ENCODE results near the gene GASK1A. TPM values are rescaled to one million over a fixed set of nuclear protein-coding genes. Genes with fewer than 3 reads are reported as not detected.

Gene GASK1A
- total RNA-seq, 1 donor from 2014 or later: 10.6 TPM

DNA sequence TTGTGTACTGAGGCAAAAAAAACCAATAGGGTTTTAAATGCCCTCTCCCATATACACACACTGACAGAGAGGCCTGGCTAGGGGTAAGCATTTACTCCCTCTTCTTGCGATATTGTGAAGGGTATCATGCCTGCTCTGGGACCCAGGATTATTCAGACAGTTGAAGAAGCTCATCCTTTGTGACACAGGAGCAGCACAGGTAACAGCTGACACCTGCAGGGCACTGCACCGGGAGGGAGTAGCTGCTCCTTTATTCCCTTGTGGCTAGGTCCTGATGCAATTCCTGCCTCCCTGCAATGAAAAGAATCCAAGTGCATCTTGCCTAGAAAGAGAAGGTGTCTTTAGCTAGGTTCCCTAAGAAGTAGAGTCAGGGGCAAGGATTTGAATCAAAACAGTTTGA lies 103.3 kb downstream of the GASK1A start:
- Histone ChIP-seq H3K27me3 (no peaks in the 10 kb centered on the region), H3K4me3 (no peak overlapping the region), H3K4me1 (no peaks in the 10 kb centered on the region), H3K36me3 (peaks cover 4 to 22% of the 10 kb centered on the region in 2 donors), H3K27ac (no peak overlapping the region), H3K9me3 (no peaks in the 10 kb centered on the region)
- intact Hi-C loops (cut with DNase I): no loop called here
- peak in 1 of 2 donors; percentile 56 for DNase-seq (ENCODE audit: extremely low spot score in 2 of 2)
- TF ChIP-seq POLR2A (IDR thresholded peaks at IDR 0.05): no peak
- TF ChIP-seq, protein P1, sequence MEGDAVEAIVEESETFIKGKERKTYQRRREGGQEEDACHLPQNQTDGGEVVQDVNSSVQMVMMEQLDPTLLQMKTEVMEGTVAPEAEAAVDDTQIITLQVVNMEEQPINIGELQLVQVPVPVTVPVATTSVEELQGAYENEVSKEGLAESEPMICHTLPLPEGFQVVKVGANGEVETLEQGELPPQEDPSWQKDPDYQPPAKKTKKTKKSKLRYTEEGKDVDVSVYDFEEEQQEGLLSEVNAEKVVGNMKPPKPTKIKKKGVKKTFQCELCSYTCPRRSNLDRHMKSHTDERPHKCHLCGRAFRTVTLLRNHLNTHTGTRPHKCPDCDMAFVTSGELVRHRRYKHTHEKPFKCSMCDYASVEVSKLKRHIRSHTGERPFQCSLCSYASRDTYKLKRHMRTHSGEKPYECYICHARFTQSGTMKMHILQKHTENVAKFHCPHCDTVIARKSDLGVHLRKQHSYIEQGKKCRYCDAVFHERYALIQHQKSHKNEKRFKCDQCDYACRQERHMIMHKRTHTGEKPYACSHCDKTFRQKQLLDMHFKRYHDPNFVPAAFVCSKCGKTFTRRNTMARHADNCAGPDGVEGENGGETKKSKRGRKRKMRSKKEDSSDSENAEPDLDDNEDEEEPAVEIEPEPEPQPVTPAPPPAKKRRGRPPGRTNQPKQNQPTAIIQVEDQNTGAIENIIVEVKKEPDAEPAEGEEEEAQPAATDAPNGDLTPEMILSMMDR (IDR thresholded peaks at IDR 0.05): no peak

DNA sequence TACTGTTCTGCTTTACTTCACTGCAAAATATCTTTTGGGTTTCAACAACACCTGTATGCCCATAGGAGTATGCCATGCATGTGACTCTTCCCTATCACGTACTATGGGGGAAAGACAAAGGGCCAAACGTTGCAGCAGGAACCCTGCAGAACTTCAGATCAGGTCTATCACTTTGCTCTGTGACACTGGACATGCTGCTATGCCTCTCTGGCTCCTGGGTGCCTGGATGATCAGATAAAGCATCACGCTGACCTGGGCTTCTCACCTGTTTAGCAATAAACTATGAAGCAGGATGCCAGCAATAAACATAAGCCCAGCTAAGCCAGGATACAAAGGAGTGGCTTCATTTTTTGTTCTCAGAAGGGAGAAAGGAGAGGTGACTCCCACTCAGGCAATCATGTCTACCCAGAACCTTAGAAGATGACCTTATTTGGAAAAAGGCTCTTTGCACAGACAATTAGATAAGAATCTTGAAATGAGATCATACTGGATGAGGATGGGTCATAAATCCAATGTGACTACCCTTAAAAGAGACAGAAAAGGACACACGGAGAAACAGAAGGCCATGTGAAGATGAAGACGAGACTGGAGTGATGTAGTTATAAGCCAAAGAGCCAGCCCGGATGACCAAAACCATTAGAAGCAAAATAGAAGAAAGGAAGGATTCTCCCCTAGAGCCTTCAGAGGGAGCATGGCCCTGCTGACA lies 107.5 kb downstream of the GASK1A start:
- intact Hi-C loops (cut with DNase I): loop anchor here (5.0 kb wide), 1 partner anchor 104 kb away; no protein-coding TSS in a partner anchor
- DNase-seq (ENCODE audit: extremely low spot score in 2 of 2): peak; percentile 16 to 65

DNA sequence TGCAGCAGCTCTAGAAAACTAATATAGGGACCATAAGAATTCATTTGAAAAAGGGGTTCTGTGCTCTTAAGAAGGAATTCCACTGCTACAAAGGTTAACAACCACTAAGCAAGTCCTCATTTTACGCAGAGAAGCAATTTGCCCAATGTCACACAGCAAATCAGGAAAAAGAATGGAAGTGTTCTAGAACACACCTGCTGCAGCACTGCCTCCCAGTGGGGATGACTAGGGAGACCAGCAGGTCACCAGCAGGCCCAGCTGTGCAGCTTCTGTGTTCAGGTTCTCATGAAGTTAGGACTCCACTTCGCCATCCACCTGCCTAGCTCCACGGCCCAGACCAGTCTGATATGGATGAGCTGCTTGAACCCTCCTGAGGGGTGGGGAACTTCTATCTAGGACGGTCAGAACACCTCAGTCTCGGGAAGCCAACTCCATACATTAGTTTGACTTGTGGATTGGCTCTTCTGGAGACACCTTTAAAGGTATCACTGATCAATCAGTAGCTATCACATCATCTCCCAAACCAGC lies 108.2 kb downstream of the GASK1A start:
- intact Hi-C loops (cut with DNase I): loop anchor here (5.0 kb wide), 1 partner anchor 105 kb away; no protein-coding TSS in a partner anchor
- Histone ChIP-seq H3K36me3 (no peaks in the 10 kb centered on the region), H3K27ac (no peak overlapping the region), H3K9me3 (no peaks in the 10 kb centered on the region), H3K4me3 (no peak overlapping the region), H3K27me3 (no peaks in the 10 kb centered on the region), H3K4me1 (no peaks in the 10 kb centered on the region)
- TF ChIP-seq POLR2A (IDR thresholded peaks at IDR 0.05) (no peak), POLR2AphosphoS5 (IDR thresholded peaks at IDR 0.05; ENCODE audit: insufficient read depth in 1 of 2, low read depth in 1 of 2) (no peak)
- TF ChIP-seq, protein P1 (IDR thresholded peaks at IDR 0.05): no peak
- peak; percentile 40 to 82 for DNase-seq (ENCODE audit: extremely low spot score in 2 of 2)

More for the DNA sequence above, 107.5 kb downstream of the GASK1A start:
- no peaks in the 10 kb centered on the region for H3K27me3 ChIP-seq
- no peak overlapping the region for H3K4me3 ChIP-seq
- TF ChIP-seq POLR2A (IDR thresholded peaks at IDR 0.05) (no peak), POLR2AphosphoS5 (IDR thresholded peaks at IDR 0.05; ENCODE audit: insufficient read depth in 1 of 2, low read depth in 1 of 2) (peak in 1 of 2 donors; percentile 28)
- TF ChIP-seq, protein P1 (IDR thresholded peaks at IDR 0.05): no peak
- H3K27ac ChIP-seq: no peak overlapping the region
- no peaks in the 10 kb centered on the region for H3K4me1 ChIP-seq
- no peaks in the 10 kb centered on the region for H3K36me3 ChIP-seq
- no peaks in the 10 kb centered on the region for H3K9me3 ChIP-seq

DNA sequence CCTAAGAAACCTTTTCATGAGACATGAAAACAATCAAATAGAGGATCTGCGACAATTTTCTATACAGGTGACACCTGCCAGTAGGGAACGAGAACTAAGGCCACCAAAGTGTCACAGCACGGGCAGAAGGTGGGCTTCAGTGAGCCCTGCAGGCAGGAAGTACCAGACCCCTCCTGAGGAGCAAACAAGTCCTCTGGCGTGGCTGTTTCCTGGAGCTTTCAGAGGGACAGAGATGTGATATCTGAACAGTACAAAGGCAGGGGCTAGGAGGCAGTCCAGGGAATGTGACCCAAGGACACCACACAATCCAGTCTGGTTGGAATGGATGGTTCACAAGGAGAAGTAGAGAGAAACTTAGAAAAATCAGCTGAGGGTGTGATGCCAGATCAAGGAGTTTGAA lies 110.0 kb downstream of the GASK1A start:
- no peaks in the 10 kb centered on the region for H3K9me3 ChIP-seq
- intact Hi-C loops (cut with DNase I): loop anchor here (5.0 kb wide), 1 partner anchor 107 kb away; no protein-coding TSS in a partner anchor
- DNase-seq (ENCODE audit: extremely low spot score in 2 of 2): peak; percentile 54 to 77
- H3K27ac ChIP-seq: no peak overlapping the region
- TF ChIP-seq, protein P1 (IDR thresholded peaks at IDR 0.05): no peak
- TF ChIP-seq POLR2A (IDR thresholded peaks at IDR 0.05) (no peak), POLR2AphosphoS5 (IDR thresholded peaks at IDR 0.05; ENCODE audit: insufficient read depth in 1 of 2, low read depth in 1 of 2) (no peak)
- H3K4me1 ChIP-seq: peaks cover 6% of the 10 kb centered on the region
- no peaks in the 10 kb centered on the region for H3K27me3 ChIP-seq
- H3K36me3 ChIP-seq: no peaks in the 10 kb centered on the region
- no peak overlapping the region for H3K4me3 ChIP-seq

DNA sequence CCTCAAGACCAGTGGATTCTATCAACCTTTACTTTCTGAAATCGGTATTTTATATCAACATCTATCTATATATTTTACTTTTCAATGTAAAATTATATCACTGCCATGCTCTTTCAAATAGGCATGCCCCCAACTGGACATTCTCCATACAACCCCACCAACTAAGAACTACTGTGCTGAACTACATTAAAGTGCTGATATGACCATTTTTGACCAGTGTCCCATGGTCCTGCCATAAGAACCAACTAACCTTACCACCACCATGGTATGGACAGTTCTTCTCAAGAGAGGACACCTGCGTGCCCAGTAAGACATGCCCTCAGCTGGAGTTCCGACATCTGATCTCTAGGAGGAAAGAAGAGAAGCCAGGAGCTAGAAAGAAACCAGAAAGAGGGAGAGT lies 111.1 kb downstream of the GASK1A start:
- H3K27ac ChIP-seq: no peak overlapping the region
- H3K27me3 ChIP-seq: no peaks in the 10 kb centered on the region
- H3K9me3 ChIP-seq: no peaks in the 10 kb centered on the region
- intact Hi-C loops (cut with DNase I): no loop called here
- no peak overlapping the region for H3K4me3 ChIP-seq
- no peaks in the 10 kb centered on the region for H3K36me3 ChIP-seq
- H3K4me1 ChIP-seq: peaks cover 6% of the 10 kb centered on the region
- DNase-seq (ENCODE audit: extremely low spot score in 2 of 2): peak; percentile 4 to 20
- TF ChIP-seq POLR2AphosphoS5 (IDR thresholded peaks at IDR 0.05; ENCODE audit: insufficient read depth in 1 of 2, low read depth in 1 of 2): no peak
- no peak for TF ChIP-seq POLR2A (IDR thresholded peaks at IDR 0.05)
- TF ChIP-seq, protein P1 (IDR thresholded peaks at IDR 0.05): no peak

Measured in vagina (tissue), 2 donors.